IPS-15b (cell line): ENCODE results near the gene ZFAND5.

ENCODE experiments used
- H3K27me3 ChIP-seq: one replicate; pipeline ENCODE4 v1.6.1; 2013; ENCODE audit warnings: low read length; ENCODE audit not compliant: control insufficient read depth, insufficient read depth
- H3K36me3 ChIP-seq: one replicate; pipeline ENCODE4 v1.6.1; 2013; ENCODE audit warnings: low read length; ENCODE audit not compliant: control insufficient read depth, insufficient read depth
- H3K4me1 ChIP-seq: one replicate; pipeline ENCODE4 v1.6.1; 2013; ENCODE audit warnings: mild to moderate bottlenecking, low read length; ENCODE audit not compliant: control insufficient read depth, insufficient read depth
- H3K4me3 ChIP-seq: one replicate; pipeline ENCODE4 v1.5.1; 2013; ENCODE audit warnings: low read depth, low read length
- H3K9ac ChIP-seq: one replicate; pipeline ENCODE4 v1.6.1; 2013; ENCODE audit warnings: low read depth, mild to moderate bottlenecking, low read length
- H3K9me3 ChIP-seq: one replicate; pipeline ENCODE4 v1.6.1; 2013; ENCODE audit warnings: mild to moderate bottlenecking, low read length; ENCODE audit not compliant: control insufficient read depth, insufficient read depth

ZFAND5 gene, protein sequence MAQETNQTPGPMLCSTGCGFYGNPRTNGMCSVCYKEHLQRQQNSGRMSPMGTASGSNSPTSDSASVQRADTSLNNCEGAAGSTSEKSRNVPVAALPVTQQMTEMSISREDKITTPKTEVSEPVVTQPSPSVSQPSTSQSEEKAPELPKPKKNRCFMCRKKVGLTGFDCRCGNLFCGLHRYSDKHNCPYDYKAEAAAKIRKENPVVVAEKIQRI

DNA sequence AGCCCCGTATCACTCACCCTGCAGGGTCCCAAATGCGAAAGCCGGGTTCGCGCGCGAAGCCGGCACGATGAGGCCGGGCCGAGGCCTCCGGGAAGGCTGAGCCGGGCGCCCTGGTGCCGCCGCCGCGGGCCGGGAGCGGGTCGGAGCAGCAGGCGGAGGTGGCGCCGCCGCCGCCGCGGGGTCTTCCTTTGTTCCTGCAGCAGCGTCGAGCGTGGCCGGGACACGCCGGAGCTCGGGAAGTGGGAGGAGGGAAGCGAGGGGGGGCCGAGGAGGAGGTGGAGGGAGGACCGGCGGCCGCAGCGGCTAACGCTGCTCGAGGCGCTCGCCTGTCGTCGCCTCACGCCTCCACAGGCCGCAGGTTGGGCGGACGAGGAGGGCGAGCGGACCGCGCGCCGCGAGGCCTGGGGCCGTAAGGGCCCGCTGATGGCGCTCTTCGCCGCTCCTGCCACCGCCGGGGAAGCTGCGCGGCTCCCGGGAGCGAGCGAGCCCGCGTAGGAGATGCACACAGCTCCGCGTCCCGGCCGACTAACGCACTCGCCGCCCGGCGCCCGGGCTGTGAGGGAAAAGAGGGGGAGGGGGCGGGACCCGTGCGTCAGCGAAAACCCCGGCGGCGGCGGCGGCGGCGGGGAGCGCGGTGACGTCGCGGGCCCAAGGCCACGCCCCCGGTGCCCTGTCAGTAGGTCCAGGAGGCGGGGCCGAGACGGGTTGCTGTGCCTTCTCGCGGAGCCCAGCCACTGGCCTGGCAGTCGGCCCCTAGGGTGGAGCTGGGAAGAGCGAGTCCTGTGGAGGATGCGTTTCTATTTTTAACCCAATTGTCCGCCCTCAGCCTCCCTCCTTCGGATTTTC lies at the start of gene ZFAND5:
Gene ZFAND5, minus strand, starts transcription at position 530 of the 846 bp plus-strand sequence. CDS start 4,430 bp downstream, outside the sequence.
- Histone ChIP-seq H3K9ac (peak within 1 kb of the TSS; percentile 87), H3K4me1 (peaks cover 13% of the 10 kb centered on the region), H3K9me3 (no peaks in the 10 kb centered on the region), H3K36me3 (peaks cover 3% of the 10 kb centered on the region), H3K27me3 (no peaks in the 10 kb centered on the region), H3K4me3 (peak within 1 kb of the TSS; percentile 75)

DNA sequence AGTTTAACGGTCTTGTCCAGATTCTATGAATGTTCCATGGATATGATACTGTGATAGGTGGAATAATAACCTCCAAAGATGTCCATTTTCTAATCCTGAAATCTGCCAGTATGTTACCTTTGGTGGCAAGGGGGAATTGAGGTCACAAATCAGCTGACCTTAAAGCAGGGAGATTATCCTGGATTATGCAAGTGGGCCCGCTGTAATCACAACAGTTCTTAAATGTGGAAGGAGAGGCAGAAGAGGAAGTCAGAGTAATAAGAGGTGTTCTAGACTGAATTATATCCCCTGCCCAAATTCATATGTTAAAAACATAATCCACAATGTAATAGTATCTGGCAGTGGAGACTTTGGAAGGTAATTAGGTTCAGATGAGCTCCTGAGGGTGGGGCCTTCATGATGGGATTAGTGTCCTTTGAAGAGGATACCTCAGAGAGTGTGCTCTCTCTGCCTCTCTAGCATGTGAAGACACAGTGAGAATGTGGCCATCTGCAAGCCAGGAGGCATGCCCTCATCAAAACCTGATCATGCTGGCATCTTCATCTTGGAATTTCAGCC lies 47.6 kb upstream of the ZFAND5 start:
- H3K4me3 ChIP-seq: no peak overlapping the region
- H3K9ac ChIP-seq: no peak overlapping the region
- H3K9me3 ChIP-seq: no peaks in the 10 kb centered on the region
- H3K4me1 ChIP-seq: no peaks in the 10 kb centered on the region
- H3K27me3 ChIP-seq: no peaks in the 10 kb centered on the region
- H3K36me3 ChIP-seq: no peaks in the 10 kb centered on the region

DNA sequence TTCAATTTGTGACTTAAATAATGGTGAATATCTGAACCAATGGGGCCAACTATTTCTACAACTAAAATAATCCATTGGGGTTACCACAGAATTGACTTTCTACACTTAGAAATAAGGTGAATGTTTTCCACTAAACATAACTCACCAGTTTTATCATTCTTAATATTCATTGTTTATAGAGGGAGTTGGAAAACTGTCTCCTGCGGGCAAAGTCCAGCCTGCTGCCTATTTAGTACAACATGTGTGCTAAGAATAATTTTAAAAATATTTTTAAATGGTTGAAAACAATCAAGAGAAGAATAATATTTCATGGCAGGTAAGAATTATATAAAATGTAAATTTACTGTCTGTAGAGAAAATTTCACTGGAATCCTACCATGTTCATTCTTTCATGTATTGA lies 45.2 kb upstream of the ZFAND5 start:
- H3K4me1 ChIP-seq: no peaks in the 10 kb centered on the region
- no peak overlapping the region for H3K4me3 ChIP-seq
- H3K27me3 ChIP-seq: no peaks in the 10 kb centered on the region
- H3K9ac ChIP-seq: no peak overlapping the region
- no peaks in the 10 kb centered on the region for H3K36me3 ChIP-seq
- H3K9me3 ChIP-seq: no peaks in the 10 kb centered on the region

DNA sequence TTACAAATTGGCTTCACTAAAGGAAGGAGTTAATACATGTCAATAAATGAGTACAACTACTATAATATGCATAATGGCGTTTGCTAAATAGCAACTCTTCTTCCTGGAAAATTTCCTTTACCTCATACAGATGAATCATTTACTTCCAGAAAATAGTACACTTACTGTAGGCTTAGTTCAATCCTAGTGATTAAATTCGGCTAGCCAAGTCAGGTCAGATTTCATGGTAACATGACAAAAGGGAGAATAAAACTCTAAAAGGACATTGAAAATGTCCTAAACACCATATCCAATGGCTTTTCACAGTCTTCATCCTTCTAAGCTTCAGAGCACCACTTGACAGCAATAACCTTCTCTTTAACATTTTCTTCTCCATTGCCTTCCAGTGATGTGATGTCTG lies 42.1 kb upstream of the ZFAND5 start:
- Histone ChIP-seq H3K27me3 (no peaks in the 10 kb centered on the region), H3K9me3 (no peaks in the 10 kb centered on the region), H3K4me3 (no peak overlapping the region), H3K36me3 (no peaks in the 10 kb centered on the region), H3K9ac (no peak overlapping the region), H3K4me1 (no peaks in the 10 kb centered on the region)

DNA sequence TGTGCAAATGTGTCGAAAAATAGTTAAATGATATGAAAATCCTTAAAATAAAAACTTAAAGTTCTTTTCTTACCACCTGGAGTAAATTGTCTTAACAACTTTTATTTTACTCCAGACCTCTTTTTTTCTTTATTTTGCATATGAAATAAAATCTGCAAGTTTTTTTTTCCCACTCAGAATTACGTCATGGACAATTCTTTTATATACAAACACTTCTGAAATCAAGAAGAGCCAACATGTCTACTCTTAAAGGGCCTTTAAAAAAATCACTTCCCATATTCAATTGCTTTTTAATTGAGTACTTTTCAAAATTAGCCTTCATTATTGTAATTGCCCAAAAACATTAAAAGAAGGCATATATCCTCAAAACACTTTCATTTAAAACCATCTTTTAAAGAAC lies 37.7 kb upstream of the ZFAND5 start:
- Histone ChIP-seq H3K4me3 (no peak overlapping the region), H3K9me3 (no peaks in the 10 kb centered on the region), H3K9ac (no peak overlapping the region), H3K4me1 (no peaks in the 10 kb centered on the region), H3K27me3 (no peaks in the 10 kb centered on the region), H3K36me3 (no peaks in the 10 kb centered on the region)

DNA sequence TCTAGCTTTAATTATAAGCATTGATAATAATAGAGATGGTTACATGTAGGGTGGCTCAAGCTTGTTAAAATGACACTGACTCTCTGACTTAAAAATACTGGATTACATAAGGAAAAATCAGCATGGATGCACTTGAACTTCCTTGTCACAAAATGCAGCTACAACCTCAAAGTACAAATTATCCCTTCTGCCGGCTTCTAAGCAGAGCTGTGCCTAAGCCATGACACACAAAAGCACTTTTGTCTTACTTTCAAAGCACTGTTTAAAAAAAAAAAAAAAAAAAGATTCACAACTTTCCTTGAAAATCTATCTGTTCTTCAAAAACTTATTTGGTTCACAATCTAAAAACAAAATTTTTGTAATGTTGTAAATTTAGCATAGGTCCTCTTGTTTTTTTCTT lies 36.4 kb upstream of the ZFAND5 start:
- no peaks in the 10 kb centered on the region for H3K36me3 ChIP-seq
- H3K4me3 ChIP-seq: no peak overlapping the region
- no peaks in the 10 kb centered on the region for H3K9me3 ChIP-seq
- H3K4me1 ChIP-seq: no peaks in the 10 kb centered on the region
- H3K27me3 ChIP-seq: no peaks in the 10 kb centered on the region
- H3K9ac ChIP-seq: no peak overlapping the region

DNA sequence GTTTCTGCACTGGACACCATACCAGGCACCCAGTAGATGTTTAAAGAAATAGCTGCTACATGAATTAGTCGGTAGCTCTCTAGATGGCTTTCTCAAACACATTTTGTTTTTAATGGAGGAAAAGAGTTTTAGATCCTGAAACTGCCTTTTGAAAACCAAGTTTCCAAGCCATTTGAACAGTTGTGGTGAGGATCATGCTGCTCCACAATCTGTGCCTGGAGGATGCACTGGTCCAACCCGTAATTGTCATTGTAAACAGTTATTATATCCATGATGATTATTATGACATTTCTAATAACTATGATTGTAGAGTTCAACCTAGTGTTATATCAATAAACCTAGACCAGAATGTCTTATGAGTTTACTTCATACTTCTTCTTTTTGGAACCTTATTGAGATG lies 35.9 kb upstream of the ZFAND5 start:
- Histone ChIP-seq H3K36me3 (no peaks in the 10 kb centered on the region), H3K4me1 (no peaks in the 10 kb centered on the region), H3K27me3 (no peaks in the 10 kb centered on the region), H3K4me3 (no peak overlapping the region), H3K9ac (no peak overlapping the region), H3K9me3 (no peaks in the 10 kb centered on the region)

DNA sequence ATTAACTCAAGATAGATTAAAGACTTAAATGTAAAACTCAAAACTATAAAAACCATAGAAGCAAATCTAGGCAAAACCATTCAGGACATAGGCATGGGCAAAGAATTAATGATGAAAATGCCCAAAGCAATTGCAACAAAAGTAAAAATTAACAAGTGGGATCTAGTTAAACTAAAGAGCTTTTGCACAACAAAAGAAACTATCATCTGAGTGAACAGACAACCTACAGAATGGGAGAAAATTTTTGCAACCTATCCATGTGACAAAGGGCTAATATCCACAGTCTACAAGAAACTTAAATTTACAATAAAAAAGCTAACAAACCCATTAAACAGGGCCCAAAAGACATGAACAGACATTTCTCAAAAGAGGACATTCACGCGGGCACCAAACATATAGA lies 34.4 kb upstream of the ZFAND5 start:
- no peak overlapping the region for H3K4me3 ChIP-seq
- H3K9me3 ChIP-seq: no peaks in the 10 kb centered on the region
- H3K36me3 ChIP-seq: no peaks in the 10 kb centered on the region
- no peak overlapping the region for H3K9ac ChIP-seq
- no peaks in the 10 kb centered on the region for H3K27me3 ChIP-seq
- H3K4me1 ChIP-seq: no peaks in the 10 kb centered on the region

DNA sequence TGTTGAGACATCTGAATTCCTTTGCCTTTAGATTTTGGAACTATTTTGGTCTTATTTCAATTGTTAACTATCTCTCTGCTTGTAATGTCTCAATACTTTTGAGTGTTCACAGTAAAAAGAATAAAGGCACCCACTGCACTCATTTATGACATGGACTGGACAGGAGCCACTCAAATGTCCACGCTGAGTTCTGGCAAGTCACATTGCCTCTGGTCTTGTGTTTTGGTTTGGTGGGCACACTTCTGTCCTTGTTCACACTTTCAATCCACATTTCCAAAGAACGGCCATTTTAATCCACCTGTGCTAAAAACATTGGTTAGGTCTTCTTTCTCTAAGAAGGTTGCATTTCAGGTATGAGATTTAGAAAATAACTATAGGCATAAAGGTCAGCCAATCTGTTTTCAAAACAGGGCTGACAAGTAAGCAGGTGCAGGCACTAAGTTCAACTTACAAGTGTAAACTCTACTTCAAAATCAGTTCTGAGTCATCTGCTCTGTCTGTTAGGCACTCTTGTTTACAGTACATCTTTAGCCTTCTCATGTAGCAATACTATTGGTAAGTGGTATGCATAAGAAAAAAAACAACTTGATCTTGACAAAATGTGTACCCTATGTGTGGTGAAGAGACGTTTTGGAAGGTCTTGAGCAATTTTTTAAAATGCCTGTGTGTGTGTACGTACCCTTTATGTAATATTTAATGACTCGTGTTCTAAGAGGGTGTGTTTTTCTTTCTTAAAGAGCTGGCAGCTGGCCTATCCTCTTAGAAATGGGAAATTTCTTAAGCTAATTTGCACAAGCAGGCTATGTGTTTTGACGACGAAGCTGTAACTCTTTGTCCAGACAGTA lies 31.5 kb upstream of the ZFAND5 start:
- Histone ChIP-seq H3K9me3 (no peaks in the 10 kb centered on the region), H3K27me3 (no peaks in the 10 kb centered on the region)

DNA sequence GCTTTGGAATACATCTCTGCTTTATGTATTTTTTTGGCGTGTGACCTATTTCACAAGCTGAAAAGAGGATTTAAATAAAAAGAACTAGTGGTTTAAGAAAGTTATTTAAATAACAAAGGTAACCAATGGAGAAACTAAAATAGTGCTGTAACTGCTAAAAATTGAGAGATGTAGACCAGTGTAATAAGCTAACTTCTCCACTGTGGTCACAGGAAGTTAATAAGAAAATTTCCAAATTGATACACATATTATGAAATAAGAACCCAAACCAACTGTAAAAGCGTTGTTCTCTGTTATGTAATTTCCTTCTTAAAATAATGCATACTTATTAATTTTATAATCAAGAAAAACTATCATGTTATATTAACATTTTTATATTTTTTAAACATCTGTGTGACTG lies 29.1 kb upstream of the ZFAND5 start:
- Histone ChIP-seq H3K9ac (no peak overlapping the region), H3K9me3 (no peaks in the 10 kb centered on the region), H3K36me3 (no peaks in the 10 kb centered on the region), H3K27me3 (no peaks in the 10 kb centered on the region), H3K4me1 (peaks cover 7% of the 10 kb centered on the region), H3K4me3 (no peak overlapping the region)

More for the DNA sequence above, 31.5 kb upstream of the ZFAND5 start:
- Histone ChIP-seq H3K36me3 (no peaks in the 10 kb centered on the region), H3K4me3 (no peak overlapping the region), H3K4me1 (peaks cover 7% of the 10 kb centered on the region), H3K9ac (no peak overlapping the region)

DNA sequence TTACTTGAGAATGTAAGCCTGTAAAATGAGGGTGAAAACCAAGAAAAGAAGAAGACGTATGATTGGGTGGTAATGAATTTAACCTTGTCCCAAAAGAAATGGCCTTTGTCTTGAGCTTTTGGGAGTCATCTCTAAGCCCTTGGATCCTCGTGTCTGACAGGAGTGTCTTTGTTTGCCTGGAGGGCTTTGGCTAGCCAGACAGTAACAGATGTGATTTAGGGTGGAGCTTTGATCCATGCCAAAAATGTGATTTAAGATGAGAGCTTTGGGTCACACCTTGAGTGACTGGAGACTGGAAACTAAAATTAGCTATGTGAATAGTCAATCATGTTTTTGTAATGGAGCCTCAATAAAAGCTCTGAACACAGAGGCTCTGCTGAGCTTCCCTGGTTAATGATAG lies 25.9 kb upstream of the ZFAND5 start:
- H3K9ac ChIP-seq: no peak overlapping the region
- no peak overlapping the region for H3K4me3 ChIP-seq
- no peaks in the 10 kb centered on the region for H3K9me3 ChIP-seq
- H3K4me1 ChIP-seq: peaks cover 7% of the 10 kb centered on the region
- H3K27me3 ChIP-seq: no peaks in the 10 kb centered on the region
- H3K36me3 ChIP-seq: no peaks in the 10 kb centered on the region
